ENCODE results near the gene EIF3A.

EIF3A gene

GRCh38 chr10:119001717-119002500, 78.7 kb downstream of the EIF3A start:
- DNase-seq (ENCODE audit: low read depth): no peak

GRCh38 chr10:118998183-118998582, 82.4 kb downstream of the EIF3A start:
- DNase-seq (ENCODE audit: low read depth): no peak

DNA sequence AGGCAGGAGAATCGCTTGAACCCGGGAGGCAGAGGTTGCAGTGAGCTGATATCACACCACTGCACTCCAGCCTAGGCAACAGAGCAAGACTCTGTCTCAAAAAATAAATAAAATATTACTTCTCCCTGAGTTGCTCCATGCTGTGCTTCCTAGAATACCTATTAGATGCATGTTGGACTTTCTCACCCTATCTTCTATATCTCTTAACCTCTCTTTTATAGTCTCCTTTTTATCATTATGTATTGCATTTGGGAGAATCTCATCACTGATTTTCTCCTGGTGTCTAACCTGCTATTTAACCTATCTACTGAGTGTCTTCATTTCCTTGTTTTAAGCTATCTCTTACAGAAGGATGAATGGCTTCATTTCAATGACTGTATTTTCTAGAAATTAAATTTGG, 83.2 kb downstream of the EIF3A start:
- DNase-seq (ENCODE audit: low read depth): no peak

DNA sequence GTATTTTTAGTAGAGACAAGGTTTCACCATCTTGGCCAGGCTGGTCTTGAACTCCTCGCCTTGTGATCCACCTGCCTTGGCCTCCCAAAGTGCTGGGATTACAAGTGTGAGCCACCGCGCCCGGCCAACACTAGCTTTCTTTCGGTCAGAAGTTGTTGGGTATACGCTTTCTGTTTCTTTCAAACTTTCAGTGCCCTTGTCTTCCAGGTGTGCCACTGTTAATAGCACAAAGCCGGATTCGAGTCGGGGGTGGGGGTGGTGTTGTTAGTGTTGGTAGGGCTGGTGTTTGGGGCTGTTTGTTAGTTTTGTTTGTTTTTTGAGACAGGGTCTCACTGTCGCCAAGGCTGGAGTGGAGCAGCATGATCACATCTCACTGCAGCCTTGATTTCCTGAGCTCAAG, 84.9 kb downstream of the EIF3A start:
- no peak for DNase-seq (ENCODE audit: low read depth)

GRCh38 chr10:118994321-118994720, 86.3 kb downstream of the EIF3A start:
- DNase-seq (ENCODE audit: low read depth): no peak

DNA sequence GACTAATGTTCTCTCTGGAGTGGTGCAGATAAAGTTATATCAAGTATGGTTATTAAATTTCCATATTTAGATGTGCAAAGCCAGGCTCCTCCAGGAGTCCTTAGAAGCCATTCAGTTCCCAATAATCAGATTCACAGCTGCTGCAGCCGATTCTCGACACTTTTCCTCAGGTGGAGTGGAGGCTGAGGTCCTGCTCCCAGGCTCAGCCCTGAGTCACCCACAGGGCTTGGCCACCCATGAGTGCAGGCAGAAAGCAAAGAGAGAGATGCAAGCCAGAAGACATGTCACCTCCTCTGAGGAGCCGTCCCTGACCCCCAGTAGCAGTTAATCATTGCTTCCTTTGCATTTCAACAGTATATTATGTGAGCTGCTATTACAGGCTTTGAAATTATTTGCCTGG, 87.4 kb downstream of the EIF3A start:
- DNase-seq (ENCODE audit: low read depth): no peak

- DNase-seq (ENCODE audit: low read depth): no peak
Observed at GRCh38 chr10:118992496-118992895, 88.1 kb downstream of the EIF3A start.

DNA sequence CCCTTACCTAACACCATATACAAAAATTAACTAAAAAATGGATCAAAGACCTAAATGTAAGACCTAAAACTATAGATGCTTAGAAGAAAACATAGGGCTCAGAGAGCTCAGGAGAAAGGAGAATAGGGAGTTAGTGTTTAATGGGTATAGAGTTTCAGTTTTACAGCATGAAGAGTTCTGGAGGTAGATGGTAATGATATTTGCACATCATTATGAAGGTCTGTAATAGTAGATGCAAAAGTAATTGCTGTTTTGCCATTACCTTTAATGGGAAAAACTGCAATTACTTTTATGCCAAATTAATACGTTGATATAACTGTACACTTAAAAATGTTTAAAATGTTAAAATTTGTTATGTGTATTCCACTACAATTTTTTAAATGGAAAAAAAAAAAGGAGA, 90.3 kb downstream of the EIF3A start:
- no peak for DNase-seq (ENCODE audit: low read depth)

GRCh38 chr10:118986815-118987790, 93.5 kb downstream of the EIF3A start:
- DNase-seq (ENCODE audit: low read depth): no peak

GRCh38 chr10:118985576-118985975, 95.0 kb downstream of the EIF3A start:
- DNase-seq (ENCODE audit: low read depth): no peak
